Lung (tissue), 12 donors: Measurements from ENCODE around the gene PDZD2. TPM values are rescaled to one million over a fixed set of nuclear protein-coding genes. Genes with fewer than 3 reads are reported as not detected.

ENCODE experiments used
- ATAC-seq: fragments of 200-7000 bp; cut with Tn5 transposase; one replicate; pipeline ENCODE4 v1.9.1; 2020; ENCODE audit warnings: moderate number of reproducible peaks; ENCODE audit not compliant: insufficient read depth, low FRiP score
- DNase-seq, 3 donors: peaks; one replicate each; pipeline ENCODE4 v3.0.0-alpha.2; 2013 to 2017
- H3K27ac ChIP-seq, 2 donors: one replicate each; pipeline ENCODE4 v1.5.1; 2013; ENCODE audit warnings: mild to moderate bottlenecking in 2 of 2, moderate library complexity in 2 of 2, control low read depth in 1 of 2, inconsistent platforms in 1 of 2, low read depth in 1 of 2, low read length in 1 of 2
- H3K27me3 ChIP-seq, 3 donors: one replicate each; pipeline ENCODE4 v1.5.1; 2013; ENCODE audit warnings: low read length in 2 of 3; ENCODE audit not compliant: control insufficient read depth in 3 of 3, insufficient read depth in 3 of 3
- H3K36me3 ChIP-seq, 4 donors: one replicate each; pipeline ENCODE4 v1.5.1; 2013; ENCODE audit warnings: low read length in 4 of 4, mild to moderate bottlenecking in 1 of 4, moderate library complexity in 1 of 4; ENCODE audit not compliant: control insufficient read depth in 4 of 4, insufficient read depth in 4 of 4
- H3K4me1 ChIP-seq, 5 donors: one replicate each; pipeline ENCODE4 v1.5.1; 2013; ENCODE audit warnings: low read length in 5 of 5, mild to moderate bottlenecking in 2 of 5, moderate library complexity in 1 of 5; ENCODE audit not compliant: control insufficient read depth in 5 of 5, insufficient read depth in 5 of 5
- H3K4me3 ChIP-seq: one replicate; pipeline ENCODE4 v1.5.1; 2013; ENCODE audit warnings: mild to moderate bottlenecking, control low read depth, moderate library complexity
- H3K9ac ChIP-seq, 2 donors: one replicate each; pipeline ENCODE4 v1.5.1; 2013; ENCODE audit warnings: low read length in 2 of 2, control low read depth in 1 of 2; ENCODE audit not compliant: insufficient read depth in 1 of 2
- H3K9me3 ChIP-seq, 4 donors: one replicate each; pipeline ENCODE4 v1.5.1; 2013; ENCODE audit warnings: low read length in 3 of 4, mild to moderate bottlenecking in 1 of 4, moderate library complexity in 1 of 4; ENCODE audit not compliant: control insufficient read depth in 4 of 4, insufficient read depth in 3 of 4
- whole genome bisulfite sequencing, 2 donors: extraction: QIAGEN DNeasy Blood & Tissue Kit; methylation state at CpG; one replicate each; pipeline ENCODE4 v1.1.7; 2013; 5-methylcytosine and 5-hydroxymethylcytosine counted together
- polyA plus RNA-seq, 2 donors: library from polyadenylated mRNA; stranded (reverse); fragments of 200-250 nt; gene quantifications; one replicate each; pipeline ENCODE4 v1.2.1, GENCODE V29; 2013
- total RNA-seq, 2 donors: library from RNA; depleted of rRNA in 1 of 2; stranded (reverse); fragments of >200 nt in 1 of 2; gene quantifications; one replicate each; pipeline ENCODE4 v1.2.1, GENCODE V29; 2014 to 2021
- TF ChIP-seq, protein P1 (sequence below): IDR thresholded peaks from 2 replicates; pipeline ENCODE4 v1.5.1; 2012; ENCODE audit warnings: mild to moderate bottlenecking; ENCODE audit errors: control extremely low read depth, extremely low read depth
- donor health status: control.
- donor health status: control.
- donor health status: Bipolar disorder and iron deficiency.
- donor health status: healthy.
- donor health status: DM: yes; HTN: yes; CAD: no.

The PDZD2 gene
- total and polyA plus RNA-seq, 4 donors = 9.2 to 56.3 (median 24.8) TPM

DNA sequence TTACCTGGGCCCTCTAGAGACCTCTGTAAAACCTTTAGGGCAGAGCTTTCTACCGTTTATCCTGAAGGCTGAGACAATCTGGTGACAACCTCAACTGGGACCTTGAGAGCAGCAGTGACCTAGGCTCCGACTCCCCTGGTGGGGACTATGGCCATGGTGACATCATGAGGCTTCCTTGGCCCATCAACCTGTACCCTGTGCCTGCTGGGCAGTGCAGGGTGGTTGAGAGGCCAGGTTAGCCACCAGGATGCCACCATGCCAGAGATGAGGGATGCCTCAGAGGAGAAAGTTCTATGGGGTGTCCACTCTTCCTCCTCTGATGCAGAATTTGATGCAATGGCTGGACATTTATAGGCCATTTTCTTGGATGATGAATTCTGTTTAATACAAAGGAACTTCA, 194.8 kb downstream of the PDZD2 start:
- WGBS, 2 donors = 72 to 91% methylated on average over 2 of the region's 2 CpGs
- TF ChIP-seq, protein P1, sequence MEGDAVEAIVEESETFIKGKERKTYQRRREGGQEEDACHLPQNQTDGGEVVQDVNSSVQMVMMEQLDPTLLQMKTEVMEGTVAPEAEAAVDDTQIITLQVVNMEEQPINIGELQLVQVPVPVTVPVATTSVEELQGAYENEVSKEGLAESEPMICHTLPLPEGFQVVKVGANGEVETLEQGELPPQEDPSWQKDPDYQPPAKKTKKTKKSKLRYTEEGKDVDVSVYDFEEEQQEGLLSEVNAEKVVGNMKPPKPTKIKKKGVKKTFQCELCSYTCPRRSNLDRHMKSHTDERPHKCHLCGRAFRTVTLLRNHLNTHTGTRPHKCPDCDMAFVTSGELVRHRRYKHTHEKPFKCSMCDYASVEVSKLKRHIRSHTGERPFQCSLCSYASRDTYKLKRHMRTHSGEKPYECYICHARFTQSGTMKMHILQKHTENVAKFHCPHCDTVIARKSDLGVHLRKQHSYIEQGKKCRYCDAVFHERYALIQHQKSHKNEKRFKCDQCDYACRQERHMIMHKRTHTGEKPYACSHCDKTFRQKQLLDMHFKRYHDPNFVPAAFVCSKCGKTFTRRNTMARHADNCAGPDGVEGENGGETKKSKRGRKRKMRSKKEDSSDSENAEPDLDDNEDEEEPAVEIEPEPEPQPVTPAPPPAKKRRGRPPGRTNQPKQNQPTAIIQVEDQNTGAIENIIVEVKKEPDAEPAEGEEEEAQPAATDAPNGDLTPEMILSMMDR = no peak
- no peak overlapping the region for H3K4me3 ChIP-seq

DNA sequence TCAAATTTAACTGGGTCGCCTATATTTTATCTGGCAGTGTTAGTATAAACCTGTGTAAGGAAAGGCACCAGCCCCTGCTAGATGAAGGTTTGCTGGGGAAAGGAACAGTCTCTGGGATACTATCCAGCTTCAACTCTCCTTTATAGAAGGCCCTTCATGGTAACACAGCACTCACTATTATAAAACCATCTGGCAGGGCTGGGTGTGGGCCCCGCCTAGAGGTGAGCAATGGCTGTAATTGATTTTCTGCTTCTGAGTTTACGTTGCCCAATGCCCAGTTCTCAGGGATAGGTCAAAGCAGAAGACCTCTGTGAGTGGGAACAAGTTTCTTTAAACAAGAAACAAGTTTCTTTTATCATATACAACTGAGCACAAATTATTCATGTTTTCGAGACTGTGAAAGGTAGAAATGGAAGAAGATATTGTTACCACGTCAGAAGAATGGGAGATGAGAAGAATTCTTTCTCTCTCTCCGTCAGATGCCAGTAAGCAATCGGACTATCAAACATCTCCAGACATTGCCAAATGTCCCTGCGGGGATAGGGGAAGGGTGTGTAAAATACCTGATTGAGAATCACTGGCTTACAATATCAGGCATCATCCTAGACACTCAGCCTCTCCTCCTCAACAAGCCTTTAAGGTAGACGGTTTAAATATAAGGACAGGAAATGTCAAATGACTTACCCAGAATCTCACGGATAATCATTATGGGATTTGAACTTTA, 205.9 kb downstream of the PDZD2 start:
- WGBS, 2 donors = 72 to 86% methylated on average over 10 of the region's 10 CpGs
- Histone ChIP-seq H3K9ac (no peak overlapping the region), H3K9me3 (no peaks in the 10 kb centered on the region), H3K4me3 (no peak overlapping the region), H3K27ac (no peak overlapping the region), H3K27me3 (no peaks in the 10 kb centered on the region), H3K36me3 (no peaks in the 10 kb centered on the region), H3K4me1 (peaks cover 0 to 14% (median 3%) of the 10 kb centered on the region in 5 donors)
- DNase-seq = no peak
- TF ChIP-seq, protein P1 = no peak
- no peak for ATAC-seq

More for the DNA sequence above, 194.8 kb downstream of the PDZD2 start:
- H3K27me3 ChIP-seq = no peaks in the 10 kb centered on the region
- no peak for DNase-seq
- no peaks in the 10 kb centered on the region for H3K36me3 ChIP-seq
- H3K27ac ChIP-seq = no peak overlapping the region
- H3K4me1 ChIP-seq = no peaks in the 10 kb centered on the region
- no peak overlapping the region for H3K9ac ChIP-seq
- ATAC-seq = no peak
- peaks cover 0 to under 1% (median 0%) of the 10 kb centered on the region in 4 donors for H3K9me3 ChIP-seq

DNA sequence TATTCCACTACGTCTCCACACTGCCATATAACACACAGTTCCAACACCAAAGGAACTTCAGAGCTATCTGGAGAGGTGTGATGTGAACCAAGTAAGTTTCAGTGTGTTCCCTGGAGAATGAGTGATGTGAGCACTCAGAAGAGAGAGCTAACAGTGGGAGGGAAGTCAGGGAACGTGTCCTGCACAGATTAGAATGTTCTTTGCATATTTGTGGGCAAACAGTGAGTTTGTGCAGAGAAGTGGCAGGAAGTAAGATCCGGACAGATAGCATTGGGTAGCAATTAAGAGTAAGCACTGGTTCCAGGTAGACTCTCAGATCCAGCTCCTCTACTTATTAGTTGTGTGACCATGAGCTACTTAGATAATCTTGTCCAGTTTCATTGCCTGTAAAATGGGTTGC, 206.4 kb downstream of the PDZD2 start:
- Histone ChIP-seq H3K9me3 (no peaks in the 10 kb centered on the region), H3K27ac (no peak overlapping the region), H3K9ac (no peak overlapping the region), H3K27me3 (no peaks in the 10 kb centered on the region), H3K36me3 (no peaks in the 10 kb centered on the region), H3K4me3 (no peak overlapping the region), H3K4me1 (peaks cover 0 to 14% (median 3%) of the 10 kb centered on the region in 5 donors)
- TF ChIP-seq, protein P1 = no peak
- no peak for ATAC-seq
- no peak for DNase-seq
- 32 to 44% methylated on average over 3 of the region's 3 CpGs for WGBS, 2 donors
